Liver (tissue), 9 donors: ENCODE measurements around the gene ANKRD17. TPM values are rescaled to one million over a fixed set of nuclear protein-coding genes. Genes with fewer than 3 reads are reported as not detected.

Experiments
- DNase-seq: peaks from one replicate; pipeline ENCODE4 v3.0.0-alpha.2; 2017; ENCODE audit warnings: low spot score
- H3K27ac ChIP-seq, 2 donors: one replicate each; pipeline ENCODE4 v1.7.0; 2013; ENCODE audit warnings: inconsistent platforms in 2 of 2, low read length in 2 of 2, control low read depth in 1 of 2, low read depth in 1 of 2, mild to moderate bottlenecking in 1 of 2
- H3K27me3 ChIP-seq, 4 donors: one replicate each; pipeline versions ENCODE4 v1.6.1 to v1.7.0; 2013; ENCODE audit warnings: low read length in 3 of 4, inconsistent platforms in 1 of 4, mild to moderate bottlenecking in 1 of 4, moderate library complexity in 1 of 4; ENCODE audit not compliant: control insufficient read depth in 4 of 4, insufficient read depth in 4 of 4
- H3K36me3 ChIP-seq, 4 donors: one replicate each; pipeline versions ENCODE4 v1.6.1 to v1.7.0; 2013; ENCODE audit warnings: low read length in 3 of 4, mild to moderate bottlenecking in 3 of 4, low read depth in 1 of 4, moderate library complexity in 1 of 4; ENCODE audit not compliant: control insufficient read depth in 4 of 4, insufficient read depth in 3 of 4
- H3K4me1 ChIP-seq, 4 donors: one replicate each; pipeline versions ENCODE4 v1.6.1 to v1.7.0; 2013; ENCODE audit warnings: low read length in 3 of 4, mild to moderate bottlenecking in 3 of 4, moderate library complexity in 1 of 4; ENCODE audit not compliant: control insufficient read depth in 4 of 4, insufficient read depth in 4 of 4
- H3K4me3 ChIP-seq, 3 donors: one replicate each; pipeline versions ENCODE4 v1.6.1 to v1.7.0; 2013; ENCODE audit warnings: low read length in 3 of 3, control low read depth in 1 of 3, low read depth in 1 of 3, mild to moderate bottlenecking in 1 of 3
- H3K9ac ChIP-seq, 2 donors: one replicate each; pipeline ENCODE4 v1.7.0; 2013; ENCODE audit warnings: low read length in 2 of 2, mild to moderate bottlenecking in 2 of 2, moderate library complexity in 2 of 2, control low read depth in 1 of 2, low read depth in 1 of 2
- H3K9me3 ChIP-seq, 4 donors: one replicate each; pipeline versions ENCODE4 v1.6.1 to v1.7.0; 2013; ENCODE audit warnings: low read length in 3 of 4; ENCODE audit not compliant: control insufficient read depth in 4 of 4
- EGR1 ChIP-seq, 2 donors: IDR thresholded peaks; 2 replicates each; pipeline ENCODE4 v1.6.1; 2016 to 2018; ENCODE audit warnings: antibody characterized with exemption in 2 of 2, low read depth in 2 of 2
- FOXA2 ChIP-seq: IDR thresholded peaks from 2 replicates; pipeline ENCODE4 v1.6.1; 2016; ENCODE audit warnings: antibody characterized with exemption
- GABPA ChIP-seq, 2 donors: IDR thresholded peaks in 1 of 2; conservative IDR thresholded peaks in 1 of 2; 2 replicates each; pipeline ENCODE4 v1.6.1; 2016; ENCODE audit warnings: antibody characterized with exemption in 2 of 2, mild to moderate bottlenecking in 1 of 2, moderate library complexity in 1 of 2
- HNF4G ChIP-seq: IDR thresholded peaks from 2 replicates; pipeline ENCODE4 v1.6.1; 2016; ENCODE audit warnings: antibody characterized with exemption
- JUND ChIP-seq, 2 donors: IDR thresholded peaks; 2 replicates each; pipeline ENCODE4 v1.6.1; 2016; ENCODE audit warnings: antibody characterized with exemption in 2 of 2
- NR2F2 ChIP-seq: IDR thresholded peaks from 2 replicates; pipeline ENCODE4 v1.6.1; 2016; ENCODE audit warnings: antibody characterized with exemption
- RAD21 ChIP-seq, 2 donors: IDR thresholded peaks; 2 replicates each; pipeline ENCODE4 v1.6.1; 2016; ENCODE audit warnings: antibody characterized with exemption in 2 of 2, mild to moderate bottlenecking in 2 of 2
- RXRA ChIP-seq, 2 donors: IDR thresholded peaks; 2 replicates each; pipeline ENCODE4 v1.6.1; 2017 to 2018; ENCODE audit warnings: antibody characterized with exemption in 2 of 2, mild to moderate bottlenecking in 1 of 2
- SP1 ChIP-seq: IDR thresholded peaks from 2 replicates; pipeline ENCODE4 v1.6.1; 2018; ENCODE audit warnings: antibody characterized with exemption, mild to moderate bottlenecking
- TAF1 ChIP-seq: conservative IDR thresholded peaks from 2 replicates; pipeline ENCODE4 v1.6.1; 2016; ENCODE audit warnings: antibody characterized with exemption, mild to moderate bottlenecking
- YY1 ChIP-seq: IDR thresholded peaks from 2 replicates; pipeline ENCODE4 v1.6.1; 2016; ENCODE audit warnings: antibody characterized with exemption, mild to moderate bottlenecking
- WGBS: extraction: QIAGEN DNeasy Blood & Tissue Kit; methylation state at CpG from one replicate; pipeline ENCODE4 v1.1.7; 2013; 5-methylcytosine and 5-hydroxymethylcytosine counted together
- polyA plus RNA-seq, 2 donors: library from polyadenylated mRNA; stranded (reverse) in 1 of 2; unstranded in 1 of 2; fragments of 200-250 nt in 1 of 2; fragments of >200 nt in 1 of 2; fragmentation: Nextera tagmentation in 1 of 2; extraction: Ambion mirVana in 1 of 2; gene quantifications; one replicate each; pipeline versions ENCODE4 v1.2.1 to v1.2.3, GENCODE V29; 2013 to 2015
- total RNA-seq, 2 donors: library from RNA; depleted of rRNA; stranded (reverse); fragments of >200 nt; gene quantifications; one replicate each; pipeline ENCODE4 v1.2.3, GENCODE V29; 2014
- TF ChIP-seq, protein P1 (sequence below): IDR thresholded peaks from 2 replicates; pipeline ENCODE4 v1.6.1; 2016; ENCODE audit warnings: antibody characterized with exemption
- TF ChIP-seq, protein P2 (sequence below): IDR thresholded peaks from 2 replicates; pipeline ENCODE4 v1.6.1; 2016; ENCODE audit warnings: antibody characterized with exemption, mild to moderate bottlenecking
- TF ChIP-seq, protein P3 (sequence below): fragments of 150-350 bp; IDR thresholded peaks from 2 replicates; pipeline ENCODE4 v1.5.1; 2017; ENCODE audit warnings: improper control_type of control experiment, low read depth, low read length; ENCODE audit not compliant: missing input control
- donor health status: healthy.
- donor health status: healthy.
- donor health status: healthy.
- donor health status: healthy.
- donor health status: healthy.

Gene ANKRD17
- total and polyA plus RNA-seq, 4 donors = 11.6 to 38.5 (median 19.7) TPM

DNA sequence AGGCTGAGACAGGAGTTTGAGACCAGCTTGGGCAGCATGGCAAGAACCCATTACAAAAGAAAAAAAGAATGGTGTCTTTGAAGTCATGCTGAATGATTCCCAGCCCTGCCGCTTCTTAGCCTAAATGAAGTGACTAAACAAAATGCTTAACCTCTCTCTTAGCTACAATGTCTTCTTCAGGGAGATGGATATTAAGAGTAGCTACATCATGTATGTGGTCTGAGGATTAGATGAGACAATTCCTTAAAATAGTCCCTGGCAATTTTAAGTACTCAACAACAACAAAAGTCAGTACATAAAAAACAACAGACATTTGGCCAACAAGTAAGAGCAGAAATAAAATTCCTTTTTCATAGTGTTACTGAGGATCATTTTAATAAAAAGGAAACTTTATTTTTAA is 124.8 kb downstream of the ANKRD17 start:
- Histone ChIP-seq H3K27me3 (no peaks in the 10 kb centered on the region), H3K27ac (no peak overlapping the region), H3K9ac (no peak overlapping the region), H3K4me3 (no peak overlapping the region), H3K36me3 (peaks cover 6 to 46% (median 35%) of the 10 kb centered on the region in 4 donors), H3K4me1 (no peaks in the 10 kb centered on the region), H3K9me3 (no peaks in the 10 kb centered on the region)
- TF ChIP-seq YY1 (no peak), GABPA (IDR thresholded peaks at IDR 0.05 in 1 of 2, conservative IDR thresholded peaks at IDR 0.05 in 1 of 2) (no peak), RAD21 (IDR thresholded peaks at IDR 0.05) (no peak), FOXA2 (no peak), EGR1 (IDR thresholded peaks at IDR 0.05; ENCODE audit: low read depth in 2 of 2) (no peak), NR2F2 (no peak), TAF1 (no peak), JUND (IDR thresholded peaks at IDR 0.05) (no peak), SP1 (no peak), RXRA (IDR thresholded peaks at IDR 0.05) (no peak)
- WGBS = 100% methylated on average over 1 of the region's 1 CpG
- DNase-seq = no peak

DNA sequence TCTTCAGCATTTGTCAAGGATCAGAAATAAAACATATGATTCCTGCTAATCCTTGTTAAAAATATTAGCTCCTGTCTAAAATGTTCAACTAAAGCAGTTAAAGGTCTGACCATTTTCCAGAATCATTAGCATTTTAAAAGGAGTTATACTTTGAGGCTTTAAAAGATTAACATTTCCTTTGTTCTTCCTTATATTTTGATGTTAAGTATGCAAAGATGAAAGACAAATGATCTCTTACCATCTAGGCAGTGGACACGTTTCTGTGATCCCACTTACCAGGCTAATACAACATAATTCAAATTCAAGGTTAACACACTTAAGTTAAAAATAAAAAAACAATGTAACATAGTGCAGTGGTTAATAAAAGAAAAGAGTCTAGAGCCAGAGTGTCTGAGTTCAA is 127.3 kb downstream of the ANKRD17 start:
- no peaks in the 10 kb centered on the region for H3K9me3 ChIP-seq
- WGBS = 81% methylated on average over 1 of the region's 1 CpG
- H3K27me3 ChIP-seq = no peaks in the 10 kb centered on the region
- TF ChIP-seq, protein P1, sequence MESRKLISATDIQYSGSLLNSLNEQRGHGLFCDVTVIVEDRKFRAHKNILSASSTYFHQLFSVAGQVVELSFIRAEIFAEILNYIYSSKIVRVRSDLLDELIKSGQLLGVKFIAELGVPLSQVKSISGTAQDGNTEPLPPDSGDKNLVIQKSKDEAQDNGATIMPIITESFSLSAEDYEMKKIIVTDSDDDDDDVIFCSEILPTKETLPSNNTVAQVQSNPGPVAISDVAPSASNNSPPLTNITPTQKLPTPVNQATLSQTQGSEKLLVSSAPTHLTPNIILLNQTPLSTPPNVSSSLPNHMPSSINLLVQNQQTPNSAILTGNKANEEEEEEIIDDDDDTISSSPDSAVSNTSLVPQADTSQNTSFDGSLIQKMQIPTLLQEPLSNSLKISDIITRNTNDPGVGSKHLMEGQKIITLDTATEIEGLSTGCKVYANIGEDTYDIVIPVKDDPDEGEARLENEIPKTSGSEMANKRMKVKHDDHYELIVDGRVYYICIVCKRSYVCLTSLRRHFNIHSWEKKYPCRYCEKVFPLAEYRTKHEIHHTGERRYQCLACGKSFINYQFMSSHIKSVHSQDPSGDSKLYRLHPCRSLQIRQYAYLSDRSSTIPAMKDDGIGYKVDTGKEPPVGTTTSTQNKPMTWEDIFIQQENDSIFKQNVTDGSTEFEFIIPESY = no peak
- TF ChIP-seq HNF4G (no peak), SP1 (no peak), RAD21 (IDR thresholded peaks at IDR 0.05) (no peak)
- TF ChIP-seq, protein P2, sequence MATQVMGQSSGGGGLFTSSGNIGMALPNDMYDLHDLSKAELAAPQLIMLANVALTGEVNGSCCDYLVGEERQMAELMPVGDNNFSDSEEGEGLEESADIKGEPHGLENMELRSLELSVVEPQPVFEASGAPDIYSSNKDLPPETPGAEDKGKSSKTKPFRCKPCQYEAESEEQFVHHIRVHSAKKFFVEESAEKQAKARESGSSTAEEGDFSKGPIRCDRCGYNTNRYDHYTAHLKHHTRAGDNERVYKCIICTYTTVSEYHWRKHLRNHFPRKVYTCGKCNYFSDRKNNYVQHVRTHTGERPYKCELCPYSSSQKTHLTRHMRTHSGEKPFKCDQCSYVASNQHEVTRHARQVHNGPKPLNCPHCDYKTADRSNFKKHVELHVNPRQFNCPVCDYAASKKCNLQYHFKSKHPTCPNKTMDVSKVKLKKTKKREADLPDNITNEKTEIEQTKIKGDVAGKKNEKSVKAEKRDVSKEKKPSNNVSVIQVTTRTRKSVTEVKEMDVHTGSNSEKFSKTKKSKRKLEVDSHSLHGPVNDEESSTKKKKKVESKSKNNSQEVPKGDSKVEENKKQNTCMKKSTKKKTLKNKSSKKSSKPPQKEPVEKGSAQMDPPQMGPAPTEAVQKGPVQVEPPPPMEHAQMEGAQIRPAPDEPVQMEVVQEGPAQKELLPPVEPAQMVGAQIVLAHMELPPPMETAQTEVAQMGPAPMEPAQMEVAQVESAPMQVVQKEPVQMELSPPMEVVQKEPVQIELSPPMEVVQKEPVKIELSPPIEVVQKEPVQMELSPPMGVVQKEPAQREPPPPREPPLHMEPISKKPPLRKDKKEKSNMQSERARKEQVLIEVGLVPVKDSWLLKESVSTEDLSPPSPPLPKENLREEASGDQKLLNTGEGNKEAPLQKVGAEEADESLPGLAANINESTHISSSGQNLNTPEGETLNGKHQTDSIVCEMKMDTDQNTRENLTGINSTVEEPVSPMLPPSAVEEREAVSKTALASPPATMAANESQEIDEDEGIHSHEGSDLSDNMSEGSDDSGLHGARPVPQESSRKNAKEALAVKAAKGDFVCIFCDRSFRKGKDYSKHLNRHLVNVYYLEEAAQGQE = no peak
- H3K4me3 ChIP-seq = no peak overlapping the region
- H3K4me1 ChIP-seq = no peaks in the 10 kb centered on the region
- no peak overlapping the region for H3K27ac ChIP-seq
- peaks cover 6 to 45% (median 31%) of the 10 kb centered on the region in 4 donors for H3K36me3 ChIP-seq
- H3K9ac ChIP-seq = no peak overlapping the region
- no peak for DNase-seq

DNA sequence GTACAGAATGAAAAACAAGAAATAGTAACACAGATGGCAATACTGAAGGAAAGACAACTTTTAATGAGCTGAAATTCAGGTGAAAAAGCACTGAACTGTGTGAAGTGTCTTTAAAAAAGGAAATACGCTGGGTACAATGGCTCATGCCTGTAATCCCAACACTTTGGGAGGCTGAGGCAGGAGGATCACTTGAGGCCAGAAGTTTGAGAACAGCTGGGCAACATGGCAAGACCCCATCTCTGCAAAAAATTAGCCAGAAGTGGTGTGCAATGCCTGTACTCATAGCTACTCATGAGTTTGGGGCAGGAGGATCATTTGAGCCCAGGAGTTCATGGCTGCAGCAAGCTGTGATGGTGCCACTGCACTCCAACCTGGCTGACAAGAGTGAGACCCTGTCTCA is 129.3 kb downstream of the ANKRD17 start:
- H3K36me3 ChIP-seq = peaks cover 6 to 43% (median 27%) of the 10 kb centered on the region in 4 donors
- 100% methylated on average over 1 of the region's 1 CpG for WGBS
- H3K9me3 ChIP-seq = no peaks in the 10 kb centered on the region
- no peaks in the 10 kb centered on the region for H3K27me3 ChIP-seq
- TF ChIP-seq HNF4G (no peak), NR2F2 (no peak), GABPA (IDR thresholded peaks at IDR 0.05 in 1 of 2, conservative IDR thresholded peaks at IDR 0.05 in 1 of 2) (no peak)
- TF ChIP-seq, protein P3, sequence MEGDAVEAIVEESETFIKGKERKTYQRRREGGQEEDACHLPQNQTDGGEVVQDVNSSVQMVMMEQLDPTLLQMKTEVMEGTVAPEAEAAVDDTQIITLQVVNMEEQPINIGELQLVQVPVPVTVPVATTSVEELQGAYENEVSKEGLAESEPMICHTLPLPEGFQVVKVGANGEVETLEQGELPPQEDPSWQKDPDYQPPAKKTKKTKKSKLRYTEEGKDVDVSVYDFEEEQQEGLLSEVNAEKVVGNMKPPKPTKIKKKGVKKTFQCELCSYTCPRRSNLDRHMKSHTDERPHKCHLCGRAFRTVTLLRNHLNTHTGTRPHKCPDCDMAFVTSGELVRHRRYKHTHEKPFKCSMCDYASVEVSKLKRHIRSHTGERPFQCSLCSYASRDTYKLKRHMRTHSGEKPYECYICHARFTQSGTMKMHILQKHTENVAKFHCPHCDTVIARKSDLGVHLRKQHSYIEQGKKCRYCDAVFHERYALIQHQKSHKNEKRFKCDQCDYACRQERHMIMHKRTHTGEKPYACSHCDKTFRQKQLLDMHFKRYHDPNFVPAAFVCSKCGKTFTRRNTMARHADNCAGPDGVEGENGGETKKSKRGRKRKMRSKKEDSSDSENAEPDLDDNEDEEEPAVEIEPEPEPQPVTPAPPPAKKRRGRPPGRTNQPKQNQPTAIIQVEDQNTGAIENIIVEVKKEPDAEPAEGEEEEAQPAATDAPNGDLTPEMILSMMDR = no peak
- TF ChIP-seq, protein P1 = no peak
- TF ChIP-seq, protein P2 = no peak
- H3K4me3 ChIP-seq = no peak overlapping the region
- no peak overlapping the region for H3K9ac ChIP-seq
- no peak for DNase-seq
- no peaks in the 10 kb centered on the region for H3K4me1 ChIP-seq
- no peak overlapping the region for H3K27ac ChIP-seq
